GM13977 (cell line): ENCODE data around the gene ASB6.

Experiments
- DNase-seq: peaks from one replicate; pipeline ENCODE4 v3.0.0; 2012; ENCODE audit warnings: low spot score
- in situ Hi-C: fragments of 300-500 bp; cut with MboI; formaldehyde crosslinking; loops from one replicate; pipeline ENCODE4 v1.12.0; 2022; ENCODE audit warnings: low sequenced_read_pairs, low pct_unique_long_range_greater_than_20kb, mixed read lengths, inconsistent platforms; ENCODE audit not compliant: unreplicated experiment
- TF ChIP-seq, protein P1 (sequence below): IDR thresholded peaks from 2 replicates; pipeline ENCODE4 v1.5.1; 2012; ENCODE audit warnings: mild to moderate bottlenecking, control low read depth; ENCODE audit not compliant: insufficient read depth; ENCODE audit errors: extremely low read depth, missing control alignments

The ASB6 gene

DNA sequence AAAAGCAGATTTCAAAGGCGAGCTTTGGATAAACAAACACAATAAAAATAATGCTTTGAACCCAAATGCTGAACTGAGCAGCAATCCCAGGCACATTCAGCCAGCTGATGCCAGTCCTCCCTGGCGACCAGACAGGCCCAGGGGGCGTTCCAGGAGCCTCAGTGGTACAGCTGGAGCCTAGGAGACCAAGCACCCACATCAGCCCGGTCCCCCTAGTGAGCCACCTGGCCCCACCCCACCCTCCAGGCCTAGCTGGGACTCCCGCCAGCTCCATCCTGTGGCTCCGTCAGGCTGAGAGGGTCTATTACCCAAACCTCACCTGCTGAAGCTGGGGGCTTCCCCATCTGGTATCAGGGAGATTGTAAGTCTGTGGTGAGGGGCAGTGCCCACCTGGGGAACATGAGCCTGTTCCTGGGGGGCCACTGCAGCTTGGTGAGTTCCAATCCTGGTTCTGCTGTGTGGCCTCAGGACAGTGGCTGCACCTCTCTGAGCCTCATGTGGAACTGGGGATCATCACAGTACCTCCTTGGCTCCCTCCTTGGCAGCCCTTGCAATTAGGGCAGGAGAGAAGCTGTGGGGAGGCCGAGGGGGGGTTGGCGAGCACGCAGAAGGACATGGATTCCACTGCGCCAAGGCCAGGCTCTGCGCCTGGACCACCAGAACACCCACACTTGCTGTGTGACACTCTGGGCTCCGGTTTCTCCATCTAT lies 37.7 kb downstream of the ASB6 start:
- no peak for DNase-seq
- in situ Hi-C loops: no loop called here
- TF ChIP-seq, protein P1, sequence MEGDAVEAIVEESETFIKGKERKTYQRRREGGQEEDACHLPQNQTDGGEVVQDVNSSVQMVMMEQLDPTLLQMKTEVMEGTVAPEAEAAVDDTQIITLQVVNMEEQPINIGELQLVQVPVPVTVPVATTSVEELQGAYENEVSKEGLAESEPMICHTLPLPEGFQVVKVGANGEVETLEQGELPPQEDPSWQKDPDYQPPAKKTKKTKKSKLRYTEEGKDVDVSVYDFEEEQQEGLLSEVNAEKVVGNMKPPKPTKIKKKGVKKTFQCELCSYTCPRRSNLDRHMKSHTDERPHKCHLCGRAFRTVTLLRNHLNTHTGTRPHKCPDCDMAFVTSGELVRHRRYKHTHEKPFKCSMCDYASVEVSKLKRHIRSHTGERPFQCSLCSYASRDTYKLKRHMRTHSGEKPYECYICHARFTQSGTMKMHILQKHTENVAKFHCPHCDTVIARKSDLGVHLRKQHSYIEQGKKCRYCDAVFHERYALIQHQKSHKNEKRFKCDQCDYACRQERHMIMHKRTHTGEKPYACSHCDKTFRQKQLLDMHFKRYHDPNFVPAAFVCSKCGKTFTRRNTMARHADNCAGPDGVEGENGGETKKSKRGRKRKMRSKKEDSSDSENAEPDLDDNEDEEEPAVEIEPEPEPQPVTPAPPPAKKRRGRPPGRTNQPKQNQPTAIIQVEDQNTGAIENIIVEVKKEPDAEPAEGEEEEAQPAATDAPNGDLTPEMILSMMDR: no peak

DNA sequence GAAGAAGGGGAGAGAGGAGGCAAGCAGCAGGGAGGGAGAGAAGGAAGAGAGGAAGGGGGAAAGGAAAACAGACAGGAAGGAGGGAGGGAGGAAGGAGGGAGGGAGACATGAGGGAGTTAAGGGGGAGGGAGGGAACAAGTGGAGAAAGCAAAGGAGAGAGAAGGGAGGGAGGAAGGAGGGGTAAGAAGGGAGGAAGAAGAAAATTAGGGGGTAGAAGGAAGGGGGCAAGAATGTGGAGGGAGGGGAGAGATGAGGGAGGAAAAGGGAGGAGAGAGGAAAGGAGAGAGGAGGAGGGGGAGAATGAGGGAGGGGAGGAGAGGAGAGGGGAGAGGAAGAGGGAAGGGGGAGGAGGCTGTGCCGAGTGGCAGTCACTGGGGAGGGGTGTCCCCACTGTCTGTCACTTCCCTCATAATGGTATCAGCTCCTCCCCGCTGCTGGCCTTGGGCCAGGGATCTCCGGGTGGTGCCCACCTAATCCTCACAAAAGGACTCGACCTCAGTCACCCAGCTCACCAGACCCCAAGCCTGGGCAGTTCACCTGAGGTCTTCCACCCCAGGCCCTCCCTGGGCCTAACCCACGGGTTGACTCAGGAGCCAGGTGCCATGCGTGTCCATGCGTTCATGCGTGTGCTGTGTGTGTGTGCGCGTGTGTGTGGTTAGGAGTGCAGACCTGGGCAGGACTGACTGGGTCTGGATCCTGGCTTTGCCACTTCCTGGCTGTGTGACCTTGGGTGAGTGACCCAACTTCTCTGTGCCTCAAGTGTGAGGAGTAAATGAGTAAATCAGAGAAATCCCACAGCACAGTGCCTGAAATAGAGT lies 39.1 kb downstream of the ASB6 start:
- in situ Hi-C loops: no loop called here
- TF ChIP-seq, protein P1: no peak
- DNase-seq: no peak

DNA sequence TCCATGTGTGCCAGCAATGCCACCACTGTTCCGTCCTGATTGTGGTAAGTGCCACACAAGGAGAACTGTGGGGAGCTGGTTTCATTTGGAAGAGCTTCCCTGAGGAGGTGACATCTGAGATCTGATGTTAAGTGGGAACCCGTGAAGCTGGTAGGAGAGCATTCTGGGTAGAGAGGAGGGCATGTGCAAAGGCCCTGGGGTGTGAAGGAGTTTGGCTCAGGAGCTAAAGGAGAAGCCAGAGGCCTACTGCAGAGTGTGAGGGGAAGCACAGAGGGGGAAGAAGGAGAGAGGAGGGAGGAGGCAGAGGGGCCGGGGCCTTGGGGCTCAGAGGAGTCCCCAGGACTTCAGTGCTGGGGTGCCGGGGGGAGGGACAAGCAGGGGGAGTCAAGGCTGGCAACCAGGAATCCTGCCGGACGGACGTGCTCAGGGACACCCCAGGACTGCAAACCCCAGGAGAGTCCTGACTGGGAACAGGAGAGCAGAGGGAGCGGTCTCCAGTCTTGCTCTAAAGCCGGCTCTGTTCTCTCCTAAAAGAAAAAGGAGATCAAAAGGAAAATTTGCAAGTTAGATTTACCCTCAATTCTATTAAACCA lies 40.8 kb downstream of the ASB6 start:
- in situ Hi-C loops: no loop called here
- TF ChIP-seq, protein P1: no peak
- DNase-seq: no peak

DNA sequence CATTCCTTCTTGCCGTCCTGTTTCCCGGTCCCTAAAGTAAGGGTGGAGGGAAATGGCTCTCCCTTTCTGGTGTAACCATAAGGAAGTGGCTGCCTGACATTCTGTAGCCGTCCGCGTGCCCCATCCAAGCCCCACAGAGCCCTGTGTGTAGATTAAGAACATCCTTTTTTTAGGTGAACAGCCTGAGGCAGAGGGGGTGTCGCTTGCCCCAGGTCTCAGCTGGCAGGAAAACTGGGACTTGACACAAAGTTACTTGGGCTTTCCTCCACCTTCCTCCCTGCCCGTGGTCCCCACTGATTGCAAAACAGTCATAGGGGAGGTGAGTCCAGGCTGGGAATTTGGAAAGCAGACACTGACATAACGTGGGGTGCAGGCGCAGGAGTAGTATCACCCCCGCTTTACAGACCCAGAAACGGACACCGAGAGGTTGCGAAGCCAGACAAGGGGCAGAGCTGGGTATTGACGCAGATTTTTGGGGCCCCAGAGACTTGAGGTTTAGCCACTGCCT lies 43.8 kb downstream of the ASB6 start:
- in situ Hi-C loops: no loop called here
- DNase-seq: no peak
- TF ChIP-seq, protein P1: no peak

DNA sequence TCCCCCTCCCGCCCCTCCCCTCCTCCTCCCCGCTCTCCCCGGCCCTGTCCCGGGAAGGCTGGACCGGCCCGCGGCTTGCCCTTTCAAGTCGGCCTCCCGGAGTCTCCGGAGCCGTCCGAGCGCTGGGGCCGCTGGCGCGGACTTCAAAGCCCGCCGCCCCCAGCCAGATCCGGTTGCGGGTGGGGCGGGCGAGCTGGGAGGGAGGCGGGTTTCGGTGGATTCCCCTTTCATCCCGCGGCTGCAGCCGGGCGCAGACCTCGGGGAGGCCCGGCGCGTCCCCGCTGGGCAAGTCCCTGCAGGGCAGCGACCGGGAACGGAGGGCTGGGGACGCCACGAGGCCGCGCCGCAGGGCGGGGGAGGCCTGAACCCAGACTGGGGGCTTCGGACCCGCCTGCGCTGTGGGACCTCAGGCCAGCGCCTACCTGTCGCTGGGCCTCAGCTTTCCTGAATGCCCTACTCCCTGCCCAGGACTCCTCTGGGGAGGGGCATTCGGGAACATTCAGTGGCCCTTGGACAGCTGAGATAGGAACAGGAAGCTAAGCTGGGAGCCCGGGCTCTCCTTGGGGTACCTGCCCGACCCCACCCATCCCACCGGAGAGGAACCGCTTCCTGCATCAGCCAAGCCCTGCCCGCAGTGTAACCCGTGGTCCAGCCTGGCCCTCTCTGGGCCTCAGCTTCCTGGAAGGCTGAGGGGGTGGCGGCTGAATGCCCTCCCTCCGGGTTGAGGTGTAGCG lies 44.4 kb downstream of the ASB6 start:
- TF ChIP-seq, protein P1: no peak
- DNase-seq: peak; percentile 73
- in situ Hi-C loops: no loop called here
